ENCODE measurements around the gene GNG14. TPM values are rescaled to one million over a fixed set of nuclear protein-coding genes. Genes with fewer than 3 reads are reported as not detected.
A peak's percentile ranks its signal among the peaks of the same experiment; 100 is the strongest.

Gene GNG14
- total and polyA plus RNA-seq, 2 donors (not counting 1 experiment from before 2014, with no cell fraction given) = not detected

DNA sequence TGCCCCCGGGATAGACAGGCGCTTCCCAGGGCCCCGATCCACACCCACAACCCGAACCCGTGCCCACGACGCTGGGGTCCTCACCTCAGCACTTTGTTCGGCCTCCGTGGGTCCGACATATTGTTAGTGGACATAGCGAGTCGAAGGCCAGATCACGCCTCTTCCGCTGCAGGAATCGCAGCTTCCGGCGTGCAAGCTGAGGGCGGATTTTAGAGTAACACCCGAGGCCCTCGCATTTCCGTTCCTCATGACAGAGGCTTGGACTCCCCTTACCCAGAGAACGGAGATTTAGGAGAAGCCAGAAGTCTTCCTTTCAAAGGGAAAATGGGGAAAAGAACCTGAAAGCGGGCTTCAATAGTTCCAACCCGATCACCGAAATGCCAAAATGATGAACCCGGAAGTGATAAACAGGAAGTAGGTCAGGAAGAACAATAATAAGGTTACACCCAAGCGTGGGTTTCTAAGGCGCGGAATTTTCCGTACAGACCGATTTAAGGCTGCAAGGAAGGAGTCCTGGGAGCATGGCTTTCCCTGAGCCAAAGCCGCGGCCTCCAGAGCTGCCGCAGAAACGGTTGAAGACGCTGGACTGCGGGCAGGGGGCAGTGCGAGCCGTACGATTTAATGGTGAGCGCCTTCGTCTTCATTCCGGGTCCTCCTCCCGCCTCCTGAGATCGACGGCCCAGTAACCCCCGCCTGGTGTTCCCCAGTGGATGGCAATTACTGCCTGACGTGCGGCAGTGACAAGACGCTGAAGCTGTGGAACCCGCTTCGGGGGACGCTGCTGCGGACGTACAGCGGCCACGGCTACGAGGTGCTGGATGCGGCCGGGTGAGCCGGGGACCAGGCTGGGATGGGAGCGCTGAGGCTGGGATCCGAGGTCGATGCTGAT lies 18.3 kb upstream of the GNG14 start:
- H3K36me3 ChIP-seq (ENCODE audit: control insufficient read depth, insufficient read depth, low read length) = peaks cover 15% of the 10 kb centered on the region

DNA sequence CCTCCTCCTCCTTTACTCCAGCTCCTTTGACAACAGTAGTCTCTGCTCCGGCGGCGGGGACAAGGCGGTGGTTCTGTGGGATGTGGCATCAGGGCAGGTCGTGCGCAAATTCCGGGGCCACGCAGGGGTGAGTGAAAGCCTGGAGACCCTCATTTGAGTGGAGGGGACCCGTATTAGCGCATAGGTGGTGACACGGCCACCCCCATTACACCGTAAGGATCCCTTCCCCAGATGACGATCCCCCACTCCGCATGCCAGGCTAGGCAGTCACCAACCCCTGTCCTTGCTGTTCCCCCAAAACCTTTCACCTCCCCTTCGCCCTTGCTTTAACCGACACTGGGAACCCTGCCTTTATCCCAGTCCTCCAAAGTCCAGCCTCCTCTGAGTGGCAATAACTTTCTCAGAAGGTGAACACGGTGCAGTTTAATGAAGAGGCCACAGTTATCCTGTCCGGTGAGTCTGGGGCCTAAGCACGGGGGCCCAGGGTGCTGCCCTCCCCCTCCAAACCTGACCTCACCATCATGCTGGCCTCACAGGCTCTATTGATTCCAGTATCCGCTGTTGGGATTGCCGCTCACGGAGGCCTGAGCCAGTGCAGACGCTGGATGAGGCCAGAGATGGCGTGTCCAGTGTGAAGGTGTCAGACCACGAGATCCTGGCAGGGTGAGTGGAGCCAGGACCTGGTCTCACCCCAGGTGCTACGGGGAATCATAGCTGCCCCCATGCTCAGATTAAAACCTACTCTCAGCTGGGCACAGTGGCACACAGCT lies 17.5 kb upstream of the GNG14 start:
- peaks cover 12% of the 10 kb centered on the region for H3K4me1 ChIP-seq (ENCODE audit: control insufficient read depth, extremely low read depth, insufficient read depth, low read length)
- peak overlapping the region; percentile 91 for H3K9ac ChIP-seq (ENCODE audit: insufficient read depth, low read length)
- no peaks in the 10 kb centered on the region for H4K20me1 ChIP-seq (ENCODE audit: control insufficient read depth, extremely low read depth, insufficient read depth, low read length)
- no peaks in the 10 kb centered on the region for H3K27me3 ChIP-seq (ENCODE audit: control insufficient read depth, insufficient read depth, low read length)
- TF ChIP-seq, protein P1, sequence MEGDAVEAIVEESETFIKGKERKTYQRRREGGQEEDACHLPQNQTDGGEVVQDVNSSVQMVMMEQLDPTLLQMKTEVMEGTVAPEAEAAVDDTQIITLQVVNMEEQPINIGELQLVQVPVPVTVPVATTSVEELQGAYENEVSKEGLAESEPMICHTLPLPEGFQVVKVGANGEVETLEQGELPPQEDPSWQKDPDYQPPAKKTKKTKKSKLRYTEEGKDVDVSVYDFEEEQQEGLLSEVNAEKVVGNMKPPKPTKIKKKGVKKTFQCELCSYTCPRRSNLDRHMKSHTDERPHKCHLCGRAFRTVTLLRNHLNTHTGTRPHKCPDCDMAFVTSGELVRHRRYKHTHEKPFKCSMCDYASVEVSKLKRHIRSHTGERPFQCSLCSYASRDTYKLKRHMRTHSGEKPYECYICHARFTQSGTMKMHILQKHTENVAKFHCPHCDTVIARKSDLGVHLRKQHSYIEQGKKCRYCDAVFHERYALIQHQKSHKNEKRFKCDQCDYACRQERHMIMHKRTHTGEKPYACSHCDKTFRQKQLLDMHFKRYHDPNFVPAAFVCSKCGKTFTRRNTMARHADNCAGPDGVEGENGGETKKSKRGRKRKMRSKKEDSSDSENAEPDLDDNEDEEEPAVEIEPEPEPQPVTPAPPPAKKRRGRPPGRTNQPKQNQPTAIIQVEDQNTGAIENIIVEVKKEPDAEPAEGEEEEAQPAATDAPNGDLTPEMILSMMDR (conservative IDR thresholded peaks at IDR 0.05 in 1 of 2, IDR thresholded peaks at IDR 0.05 in 1 of 2; ENCODE audit: low read depth in 1 of 2, low read length in 2 of 2) = no peak
- no peak for TF ChIP-seq EZH2 (IDR thresholded peaks at IDR 0.05; ENCODE audit: low read length, missing control alignments)
- peak overlapping the region; percentile 77 for H3K4me2 ChIP-seq (ENCODE audit: extremely low read depth, insufficient read depth, low read length)
- H3K79me2 ChIP-seq (ENCODE audit: control insufficient read depth, insufficient read depth, low read length) = peaks cover 30% of the 10 kb centered on the region
- no peak for DNase-seq (ENCODE audit: low read depth in 2 of 2)
- peak overlapping the region; percentile 100 for H3K27ac ChIP-seq (ENCODE audit: insufficient read depth, low read length)
- peak overlapping the region; percentile 86 to 94 (median 88) for H3K4me3 ChIP-seq (replicated peaks in 1 of 4; ENCODE audit: control extremely low read depth in 1 of 4, insufficient read depth in 1 of 4, low read depth in 3 of 4, low read length in 4 of 4)
- H2AFZ ChIP-seq (ENCODE audit: low read length) = peak overlapping the region; percentile 97
- H3K36me3 ChIP-seq (ENCODE audit: control insufficient read depth, insufficient read depth, low read length) = peaks cover 15% of the 10 kb centered on the region
- H3K9me3 ChIP-seq (ENCODE audit: control insufficient read depth, insufficient read depth, low read depth, low read length) = no peaks in the 10 kb centered on the region

More for the DNA sequence above, 18.3 kb upstream of the GNG14 start:
- no peaks in the 10 kb centered on the region for H3K27me3 ChIP-seq (ENCODE audit: control insufficient read depth, insufficient read depth, low read length)
- H3K4me3 ChIP-seq (replicated peaks in 1 of 4; ENCODE audit: control extremely low read depth in 1 of 4, insufficient read depth in 1 of 4, low read depth in 3 of 4, low read length in 4 of 4) = peak overlapping the region; percentile 86 to 94 (median 88)
- H3K4me1 ChIP-seq (ENCODE audit: control insufficient read depth, extremely low read depth, insufficient read depth, low read length) = peaks cover 12% of the 10 kb centered on the region
- peaks cover 30% of the 10 kb centered on the region for H3K79me2 ChIP-seq (ENCODE audit: control insufficient read depth, insufficient read depth, low read length)
- no peaks in the 10 kb centered on the region for H3K9me3 ChIP-seq (ENCODE audit: control insufficient read depth, insufficient read depth, low read depth, low read length)
- DNase-seq (ENCODE audit: low read depth in 2 of 2) = peak; percentile 85 to 91
- peak overlapping the region; percentile 77 for H3K4me2 ChIP-seq (ENCODE audit: extremely low read depth, insufficient read depth, low read length)
- H4K20me1 ChIP-seq (ENCODE audit: control insufficient read depth, extremely low read depth, insufficient read depth, low read length) = no peaks in the 10 kb centered on the region
- peak overlapping the region; percentile 91 for H3K9ac ChIP-seq (ENCODE audit: insufficient read depth, low read length)
- TF ChIP-seq, protein P1 (conservative IDR thresholded peaks at IDR 0.05 in 1 of 2, IDR thresholded peaks at IDR 0.05 in 1 of 2; ENCODE audit: low read depth in 1 of 2, low read length in 2 of 2) = no peak
- TF ChIP-seq EZH2 (IDR thresholded peaks at IDR 0.05; ENCODE audit: low read length, missing control alignments) = no peak
- peak overlapping the region; percentile 97 for H2AFZ ChIP-seq (ENCODE audit: low read length)
- peak overlapping the region; percentile 100 for H3K27ac ChIP-seq (ENCODE audit: insufficient read depth, low read length)

DNA sequence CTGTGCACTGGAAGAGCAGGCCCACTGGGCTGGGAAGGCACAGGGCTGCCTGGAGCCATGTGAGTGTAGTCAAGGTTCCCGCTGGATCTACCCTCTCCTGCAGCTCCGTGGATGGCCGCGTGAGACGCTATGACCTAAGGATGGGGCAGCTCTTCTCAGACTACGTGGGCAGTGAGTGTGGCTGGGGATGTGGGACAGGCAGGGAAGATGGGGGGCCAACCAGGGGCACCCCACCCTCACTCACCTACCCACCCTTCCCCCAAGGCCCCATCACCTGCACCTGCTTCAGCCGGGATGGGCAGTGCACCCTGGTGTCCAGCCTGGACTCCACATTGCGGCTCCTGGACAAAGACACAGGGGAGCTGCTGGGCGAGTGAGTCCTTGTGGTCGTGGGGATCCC lies 15.1 kb upstream of the GNG14 start:
- Histone ChIP-seq H3K4me1 (ENCODE audit: control insufficient read depth, extremely low read depth, insufficient read depth, low read length) (peaks cover 9% of the 10 kb centered on the region), H3K27ac (ENCODE audit: insufficient read depth, low read length) (no peak overlapping the region), H3K4me3 (replicated peaks in 1 of 4; ENCODE audit: control extremely low read depth in 1 of 4, insufficient read depth in 1 of 4, low read depth in 3 of 4, low read length in 4 of 4) (no peak overlapping the region), H4K20me1 (ENCODE audit: control insufficient read depth, extremely low read depth, insufficient read depth, low read length) (no peaks in the 10 kb centered on the region), H3K27me3 (ENCODE audit: control insufficient read depth, insufficient read depth, low read length) (no peaks in the 10 kb centered on the region), H3K36me3 (ENCODE audit: control insufficient read depth, insufficient read depth, low read length) (peaks cover 31% of the 10 kb centered on the region), H3K79me2 (ENCODE audit: control insufficient read depth, insufficient read depth, low read length) (peaks cover 24% of the 10 kb centered on the region), H3K4me2 (ENCODE audit: extremely low read depth, insufficient read depth, low read length) (no peak overlapping the region), H3K9me3 (ENCODE audit: control insufficient read depth, insufficient read depth, low read depth, low read length) (no peaks in the 10 kb centered on the region), H2AFZ (ENCODE audit: low read length) (no peak overlapping the region), H3K9ac (ENCODE audit: insufficient read depth, low read length) (no peak overlapping the region)
- TF ChIP-seq, protein P1 (conservative IDR thresholded peaks at IDR 0.05 in 1 of 2, IDR thresholded peaks at IDR 0.05 in 1 of 2; ENCODE audit: low read depth in 1 of 2, low read length in 2 of 2) = no peak
- no peak for TF ChIP-seq EZH2 (IDR thresholded peaks at IDR 0.05; ENCODE audit: low read length, missing control alignments)
- DNase-seq (ENCODE audit: low read depth in 2 of 2) = no peak

Measured in fibroblast of lung (primary cell).